Endodermal cell (in vitro differentiated cells): ENCODE measurements around the gene SGTB. TPM values are rescaled to one million over a fixed set of nuclear protein-coding genes. Genes with fewer than 3 reads are reported as not detected.

Experiments used
- DNase-seq: peaks from one replicate; pipeline ENCODE4 v3.0.0-alpha.2; 2017
- H3K27ac ChIP-seq: 2 replicates; pipeline ENCODE4 v1.5.1; 2013; ENCODE audit warnings: mild to moderate bottlenecking, low read depth, low read length, moderate library complexity
- H3K27me3 ChIP-seq: 2 replicates; pipeline ENCODE4 v1.6.1; 2013; ENCODE audit warnings: mild to moderate bottlenecking, low read length, moderate library complexity; ENCODE audit not compliant: insufficient read depth, control insufficient read depth, poor library complexity, severe bottlenecking
- H3K36me3 ChIP-seq: 2 replicates; pipeline ENCODE4 v1.7.0; 2013; ENCODE audit warnings: mild to moderate bottlenecking, low read length, moderate library complexity; ENCODE audit not compliant: control insufficient read depth, insufficient read depth
- H3K4me1 ChIP-seq: one replicate; pipeline ENCODE4 v1.7.0; 2013; ENCODE audit warnings: low read length; ENCODE audit not compliant: control insufficient read depth, insufficient read depth
- H3K4me3 ChIP-seq: 2 replicates; pipeline ENCODE4 v1.5.1; 2013; ENCODE audit warnings: mild to moderate bottlenecking, low read length, moderate library complexity
- H3K9ac ChIP-seq: 2 replicates; pipeline ENCODE4 v1.6.1; 2013; ENCODE audit warnings: mild to moderate bottlenecking, low read length, moderate library complexity; ENCODE audit not compliant: poor library complexity, severe bottlenecking; ENCODE audit errors: extremely low read depth
- H3K9me3 ChIP-seq: 2 replicates; pipeline ENCODE4 v1.6.1; 2013; ENCODE audit warnings: mild to moderate bottlenecking, low read length, moderate library complexity; ENCODE audit not compliant: control insufficient read depth
- H3K27ac Mint-ChIP-seq: 2 replicates; pipeline ENCODE4 v1.8.0; 2020; ENCODE audit warnings: mixed read lengths
- H3K27me3 Mint-ChIP-seq: 2 replicates; pipeline ENCODE4 v1.8.0; 2021; ENCODE audit warnings: mild to moderate bottlenecking, mixed read lengths; ENCODE audit not compliant: insufficient read depth
- H3K36me3 Mint-ChIP-seq: 2 replicates; pipeline ENCODE4 v1.8.0; 2020; ENCODE audit warnings: low read depth, mixed read lengths
- H3K4me1 Mint-ChIP-seq: 2 replicates; pipeline ENCODE4 v1.8.0; 2020; ENCODE audit warnings: mixed read lengths
- H3K4me3 Mint-ChIP-seq: 2 replicates; pipeline ENCODE4 v1.8.0; 2020; ENCODE audit warnings: mild to moderate bottlenecking, moderate library complexity, mixed read lengths
- H3K9me3 Mint-ChIP-seq: 2 replicates; pipeline ENCODE4 v1.8.0; 2020; ENCODE audit warnings: mild to moderate bottlenecking, mixed read lengths
- CTCF ChIP-seq: fragments of 200-600 bp; sonication (generic); conservative IDR thresholded peaks from 2 replicates; pipeline ENCODE4 v1.5.0; 2021; ENCODE audit warnings: antibody characterized with exemption, mild to moderate bottlenecking
- WGBS, 2 experiments: methylation state at CpG; one replicate each; pipeline versions ENCODE4 v1.1.5 to v1.1.7; 2013; ENCODE audit warnings: missing lambda C conversion rate in 2 of 2, mixed read lengths in 1 of 2; ENCODE audit not compliant: insufficient coverage in 1 of 2, insufficient read length in 1 of 2; 5-methylcytosine and 5-hydroxymethylcytosine counted together
- total RNA-seq, 2 donors: library from RNA; stranded (reverse); fragmentation: NEBNext Ultra II Directional in 1 of 2; extraction: Animal tissue kit (Norgen Biotek cat#: 25700) in 1 of 2; gene quantifications; 2 replicates in 1 of 2; 3 replicates in 1 of 2; pipeline ENCODE4 v1.2.1, GENCODE V29; 2021

SGTB gene
- total RNA-seq, 2 donors from 2014 or later: 14.6 to 17.9 TPM

GRCh38 chr5:65702036-65702435, 19.9 kb downstream of the SGTB start:
- Histone ChIP-seq H3K4me3 (no peak overlapping the region), H3K4me1 (peaks cover 3% of the 10 kb centered on the region), H3K27ac (no peak overlapping the region), H3K9me3 (no peaks in the 10 kb centered on the region), H3K9ac (no peak overlapping the region), H3K36me3 (peaks cover 19% of the 10 kb centered on the region), H3K27me3 (peaks cover 27% of the 10 kb centered on the region)
- Mint-ChIP-seq H3K36me3 (peaks cover 30% of the 10 kb centered on the region), H3K27ac (no peak overlapping the region), H3K4me3 (no peak overlapping the region), H3K27me3 (no peaks in the 10 kb centered on the region), H3K4me1 (peaks cover 3% of the 10 kb centered on the region), H3K9me3 (no peaks in the 10 kb centered on the region)
- DNase-seq: no peak
- 91 to 100% methylated on average over 1 to 3 of the region's 3 CpGs for WGBS, 2 experiments
- TF ChIP-seq CTCF: no peak

- no peak for DNase-seq
- H3K27ac ChIP-seq: no peak overlapping the region
- peaks cover 19% of the 10 kb centered on the region for H3K27me3 ChIP-seq
- TF ChIP-seq CTCF: no peak
- no peaks in the 10 kb centered on the region for H3K4me1 Mint-ChIP-seq
- H3K27me3 Mint-ChIP-seq: no peaks in the 10 kb centered on the region
- H3K9ac ChIP-seq: no peak overlapping the region
- H3K27ac Mint-ChIP-seq: no peak overlapping the region
- no peaks in the 10 kb centered on the region for H3K9me3 ChIP-seq
- H3K4me3 ChIP-seq: no peak overlapping the region
- 93% methylated on average over 4 of the region's 4 CpGs; no CpG with 5 or more reads in 1 of the 2 experiments for WGBS, 2 experiments
- peaks cover 27% of the 10 kb centered on the region for H3K36me3 Mint-ChIP-seq
- peaks cover 3% of the 10 kb centered on the region for H3K4me1 ChIP-seq
- no peak overlapping the region for H3K4me3 Mint-ChIP-seq
- H3K36me3 ChIP-seq: peaks cover 18% of the 10 kb centered on the region
- H3K9me3 Mint-ChIP-seq: no peaks in the 10 kb centered on the region
These were observed 22.6 kb downstream of the SGTB start for GRCh38 chr5:65699338-65699737.

- Mint-ChIP-seq H3K27ac (no peak overlapping the region), H3K9me3 (no peaks in the 10 kb centered on the region), H3K27me3 (no peaks in the 10 kb centered on the region), H3K4me3 (no peak overlapping the region), H3K36me3 (peaks cover 25% of the 10 kb centered on the region), H3K4me1 (no peaks in the 10 kb centered on the region)
- Histone ChIP-seq H3K4me1 (peaks cover 3% of the 10 kb centered on the region), H3K36me3 (peaks cover 15% of the 10 kb centered on the region), H3K9ac (no peak overlapping the region), H3K9me3 (no peaks in the 10 kb centered on the region), H3K4me3 (no peak overlapping the region), H3K27ac (no peak overlapping the region), H3K27me3 (peaks cover 4% of the 10 kb centered on the region)
- TF ChIP-seq CTCF: no peak
- DNase-seq: no peak
These were observed 25.0 kb downstream of the SGTB start for GRCh38 chr5:65696892-65697291.
